ENCODE data around the gene CCDC200. TPM values are rescaled to one million over a fixed set of nuclear protein-coding genes. Genes with fewer than 3 reads are reported as not detected.

CCDC200 gene
- total and polyA plus RNA-seq, 2 of the 13 experiments (the other 11 are each of a cell fraction or from before 2014, with no cell fraction given): not detected

DNA sequence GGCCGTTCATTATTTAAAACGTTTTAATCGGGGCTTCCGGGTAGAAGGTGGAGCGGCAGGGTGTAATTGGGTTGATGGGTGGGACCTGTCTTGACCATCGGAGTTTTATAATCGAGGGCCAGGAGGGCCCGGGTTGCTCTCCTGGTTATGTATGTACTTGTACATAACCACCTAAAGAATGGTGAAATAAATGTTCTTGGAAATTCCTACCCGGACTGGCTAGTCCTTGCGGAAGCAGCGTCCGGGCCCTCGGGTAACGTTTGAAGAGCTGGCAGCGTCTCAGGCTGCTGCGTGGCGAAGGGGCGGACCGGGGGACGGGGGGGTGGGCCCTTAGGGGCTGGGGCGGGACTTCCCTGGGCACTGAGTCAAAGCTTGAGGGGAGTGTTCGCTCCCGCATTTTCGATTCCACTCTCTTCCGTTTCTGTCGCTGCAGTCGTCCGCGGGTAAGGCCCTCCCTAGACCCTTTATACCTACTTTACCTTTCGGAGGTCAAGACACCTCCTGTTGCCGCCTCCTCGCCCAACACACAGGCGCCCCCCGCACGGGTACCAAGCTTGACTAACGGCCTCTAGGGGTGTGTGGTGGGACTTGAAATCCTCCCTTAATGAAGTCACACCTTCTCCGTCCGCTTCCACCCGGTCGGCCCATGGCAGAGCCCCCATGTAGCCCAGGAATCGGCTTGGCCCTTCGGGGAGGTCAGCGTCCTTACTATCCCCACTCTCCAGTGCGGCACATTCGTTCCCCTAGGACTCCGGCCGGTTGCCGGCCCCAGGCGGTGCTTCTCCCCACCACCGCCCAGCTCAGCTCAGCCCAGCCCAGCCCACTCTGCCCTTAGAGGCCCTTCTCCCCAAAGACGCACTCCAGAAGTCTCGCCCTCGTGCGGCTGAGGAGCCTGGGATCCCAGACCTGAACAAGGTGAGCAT, 16.7 kb downstream of the CCDC200 start, which contains the start of gene TMEM106A:
Gene TMEM106A, plus strand, starts transcription at position 396 of the 923 bp plus-strand sequence. CDS start 1,167 bp downstream, outside the sequence.
- no peaks in the 10 kb centered on the region; a peak in 1 of 5 replicates for H3K27me3 ChIP-seq (ENCODE audit: control insufficient read depth in 1 of 2, insufficient read depth in 2 of 2, low read length in 2 of 2)
- FAIRE-seq (peak; percentile 43), ATAC-seq (peak; percentile 81), DNase-seq (ENCODE audit: low spot score) (peak; percentile 75)
- TSS peak; percentile 57 for BruUV-seq (replicated peaks)
- H2AFZ ChIP-seq (ENCODE audit: low read length): peak within 1 kb of the TSS; percentile 64
- 2% methylated on average over 49 of the region's 54 CpGs for WGBS (ENCODE audit: low lambda C conversion rate)
- in situ Hi-C loops (cut with HindIII; ENCODE audit: extremely low pct_ligation_motif_present, low pct_unique_long_range_greater_than_20kb) (no loop called here), intact Hi-C loops (cut with micrococcal nuclease; ENCODE audit: unreplicated experiment) (loop anchor here (5.0 kb wide), 1 partner anchor 189 kb away; the partner anchor contains the start of gene VAT1)
- H3K79me2 ChIP-seq (ENCODE audit: insufficient read depth, low read length): peaks cover 27% of the 10 kb centered on the region
- peaks cover 62% of the 10 kb centered on the region for H3K4me1 ChIP-seq (ENCODE audit: insufficient read depth, low read length)
- peak within 1 kb of the TSS; percentile 96 for H3K9ac ChIP-seq (ENCODE audit: insufficient read depth, low read depth, low read length)
- H3K36me3 ChIP-seq (replicated peaks in 1 of 2; ENCODE audit: control insufficient read depth in 1 of 2, insufficient read depth in 2 of 2, low read length in 2 of 2): peaks cover 9 to 49% of the 10 kb centered on the region in 2 experiments
- POLR2A ChIA-PET: interaction anchor here (0.7 to 7.6 kb wide), 30 partner anchors 8 to 213 kb away, joined by 3 to 93 read pairs (median 6); partner anchors contain the start of genes BRCA1, IFI35, NBR1 and RPL27
- peak within 1 kb of the TSS; percentile 77 to 98 (median 77) for H3K4me3 ChIP-seq (replicated peaks in 1 of 3; ENCODE audit: insufficient read depth in 1 of 3, low read depth in 2 of 3, low read length in 3 of 3)
- CTCF ChIA-PET (ENCODE audit: low intra/inter-chr PET ratio, low total read pairs): no interaction called here
- H3K4me2 ChIP-seq (ENCODE audit: low read depth, low read length): peak within 1 kb of the TSS; percentile 98
- peak within 1 kb of the TSS; percentile 80 for H3K27ac ChIP-seq (ENCODE audit: extremely low read length, insufficient read depth, low read length)
- no peaks in the 10 kb centered on the region for H3K9me3 ChIP-seq (ENCODE audit: low read length)
- H4K20me1 ChIP-seq (ENCODE audit: insufficient read depth, low read length): no peaks in the 10 kb centered on the region
- TF ChIP-seq KLF12 (CRISPR knock-in tag; IDR thresholded peaks at IDR 0.05; ENCODE audit: borderline replicate concordance): 0 out of 2 replicates have a peak, but pooled peaks have one; percentile 53
- TF ChIP-seq ZNF274 (CRISPR knock-in tag; IDR thresholded peaks at IDR 0.05): peak; percentile 84; the same call in 1 of the 2 replicates
- TF ChIP-seq, protein P1, sequence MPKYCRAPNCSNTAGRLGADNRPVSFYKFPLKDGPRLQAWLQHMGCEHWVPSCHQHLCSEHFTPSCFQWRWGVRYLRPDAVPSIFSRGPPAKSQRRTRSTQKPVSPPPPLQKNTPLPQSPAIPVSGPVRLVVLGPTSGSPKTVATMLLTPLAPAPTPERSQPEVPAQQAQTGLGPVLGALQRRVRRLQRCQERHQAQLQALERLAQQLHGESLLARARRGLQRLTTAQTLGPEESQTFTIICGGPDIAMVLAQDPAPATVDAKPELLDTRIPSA (CRISPR knock-in tag; IDR thresholded peaks at IDR 0.05; ENCODE audit: borderline replicate concordance): peak; percentile 63; the same call in 1 of the 2 replicates
- 0 out of 2 replicates have a peak, but pooled peaks have one; percentile 9 for TF ChIP-seq TSC22D2 (CRISPR knock-in tag; IDR thresholded peaks at IDR 0.05; ENCODE audit: borderline replicate concordance)
- TF ChIP-seq ZNF33A (CRISPR knock-in tag; IDR thresholded peaks at IDR 0.05; ENCODE audit: borderline replicate concordance): no peak
- TF ChIP-seq PAF1 (CRISPR knock-in tag; IDR thresholded peaks at IDR 0.05): 0 out of 2 replicates have a peak, but pooled peaks have one; percentile 13
- 0 out of 2 replicates have a peak, but pooled peaks have one; percentile 61 for TF ChIP-seq ARHGAP35 (CRISPR knock-in tag; IDR thresholded peaks at IDR 0.05; ENCODE audit: borderline replicate concordance)
- peak; percentile 97 for TF ChIP-seq NRL (CRISPR knock-in tag; IDR thresholded peaks at IDR 0.05; ENCODE audit: borderline replicate concordance)
- TF ChIP-seq ZNF816 (CRISPR knock-in tag; IDR thresholded peaks at IDR 0.05; ENCODE audit: borderline replicate concordance): no peak
- peak; percentile 43 for TF ChIP-seq FOSL2 (CRISPR knock-in tag; IDR thresholded peaks at IDR 0.05)
- no peak for TF ChIP-seq ATF1 (CRISPR knock-in tag; IDR thresholded peaks at IDR 0.05)
- TF ChIP-seq RFX1 (IDR thresholded peaks at IDR 0.05): no peak
- TF ChIP-seq, protein P2, sequence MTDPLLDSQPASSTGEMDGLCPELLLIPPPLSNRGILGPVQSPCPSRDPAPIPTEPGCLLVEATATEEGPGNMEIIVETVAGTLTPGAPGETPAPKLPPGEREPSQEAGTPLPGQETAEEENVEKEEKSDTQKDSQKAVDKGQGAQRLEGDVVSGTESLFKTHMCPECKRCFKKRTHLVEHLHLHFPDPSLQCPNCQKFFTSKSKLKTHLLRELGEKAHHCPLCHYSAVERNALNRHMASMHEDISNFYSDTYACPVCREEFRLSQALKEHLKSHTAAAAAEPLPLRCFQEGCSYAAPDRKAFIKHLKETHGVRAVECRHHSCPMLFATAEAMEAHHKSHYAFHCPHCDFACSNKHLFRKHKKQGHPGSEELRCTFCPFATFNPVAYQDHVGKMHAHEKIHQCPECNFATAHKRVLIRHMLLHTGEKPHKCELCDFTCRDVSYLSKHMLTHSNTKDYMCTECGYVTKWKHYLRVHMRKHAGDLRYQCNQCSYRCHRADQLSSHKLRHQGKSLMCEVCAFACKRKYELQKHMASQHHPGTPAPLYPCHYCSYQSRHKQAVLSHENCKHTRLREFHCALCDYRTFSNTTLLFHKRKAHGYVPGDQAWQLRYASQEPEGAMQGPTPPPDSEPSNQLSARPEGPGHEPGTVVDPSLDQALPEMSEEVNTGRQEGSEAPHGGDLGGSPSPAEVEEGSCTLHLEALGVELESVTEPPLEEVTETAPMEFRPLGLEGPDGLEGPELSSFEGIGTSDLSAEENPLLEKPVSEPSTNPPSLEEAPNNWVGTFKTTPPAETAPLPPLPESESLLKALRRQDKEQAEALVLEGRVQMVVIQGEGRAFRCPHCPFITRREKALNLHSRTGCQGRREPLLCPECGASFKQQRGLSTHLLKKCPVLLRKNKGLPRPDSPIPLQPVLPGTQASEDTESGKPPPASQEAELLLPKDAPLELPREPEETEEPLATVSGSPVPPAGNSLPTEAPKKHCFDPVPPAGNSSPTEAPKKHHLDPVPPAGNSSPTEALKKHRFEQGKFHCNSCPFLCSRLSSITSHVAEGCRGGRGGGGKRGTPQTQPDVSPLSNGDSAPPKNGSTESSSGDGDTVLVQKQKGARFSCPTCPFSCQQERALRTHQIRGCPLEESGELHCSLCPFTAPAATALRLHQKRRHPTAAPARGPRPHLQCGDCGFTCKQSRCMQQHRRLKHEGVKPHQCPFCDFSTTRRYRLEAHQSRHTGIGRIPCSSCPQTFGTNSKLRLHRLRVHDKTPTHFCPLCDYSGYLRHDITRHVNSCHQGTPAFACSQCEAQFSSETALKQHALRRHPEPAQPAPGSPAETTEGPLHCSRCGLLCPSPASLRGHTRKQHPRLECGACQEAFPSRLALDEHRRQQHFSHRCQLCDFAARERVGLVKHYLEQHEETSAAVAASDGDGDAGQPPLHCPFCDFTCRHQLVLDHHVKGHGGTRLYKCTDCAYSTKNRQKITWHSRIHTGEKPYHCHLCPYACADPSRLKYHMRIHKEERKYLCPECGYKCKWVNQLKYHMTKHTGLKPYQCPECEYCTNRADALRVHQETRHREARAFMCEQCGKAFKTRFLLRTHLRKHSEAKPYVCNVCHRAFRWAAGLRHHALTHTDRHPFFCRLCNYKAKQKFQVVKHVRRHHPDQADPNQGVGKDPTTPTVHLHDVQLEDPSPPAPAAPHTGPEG (CRISPR knock-in tag; IDR thresholded peaks at IDR 0.05): peak; percentile 80
- no peak for TF ChIP-seq NFKBIZ (CRISPR knock-in tag; IDR thresholded peaks at IDR 0.05)

All from HepG2 (cell line).